SK-N-SH (cell line): ENCODE results near the gene PDE9A. TPM values are rescaled to one million over a fixed set of nuclear protein-coding genes. Genes with fewer than 3 reads are reported as not detected.

Source experiments
- CTCF ChIA-PET: fragments of 300-600, 350-600 bp; formaldehyde crosslinking; extraction: SDS; loops from one replicate; lab custom pipeline; 2021; lab: Yijun Ruan, JAX
- POLR2A ChIA-PET: fragments of 350-600 bp; sonication (Branson Sonifier 250); formaldehyde crosslinking; extraction: SDS; loops from one replicate; lab custom pipeline; 2020; ENCODE audit warnings: antibody characterized with exemption, inconsistent platforms; lab: Yijun Ruan, JAX
- DNase-seq: peaks from one replicate; pipeline ENCODE4 v3.0.0; 2012
- H2AFZ ChIP-seq: fragments of 200-600 bp; sonication (generic); 2 replicates; pipeline ENCODE4 v1.8.1; 2016; ENCODE audit warnings: antibody characterized with exemption, mild to moderate bottlenecking, low read depth
- H3F3A ChIP-seq: fragments of 200-600 bp; sonication (generic); replicated peaks from 2 replicates; pipeline ENCODE3; 2016; ENCODE audit warnings: antibody characterized with exemption, mild to moderate bottlenecking; ENCODE audit not compliant: insufficient read depth
- H3K27ac ChIP-seq, 2 experiments: fragments of 200-500 bp in 1 of 2; fragments of 200-600 bp in 1 of 2; sonication (Bioruptor generic) in 1 of 2; sonication (generic), shearing (Covaris generic) in 1 of 2; 2 replicates each; pipeline versions ENCODE4 v1.5.1 to v1.6.1; 2014 to 2016; ENCODE audit warnings: low read depth in 2 of 2, inconsistent platforms in 1 of 2, low read length in 1 of 2, mild to moderate bottlenecking in 1 of 2, mixed read lengths in 1 of 2
- H3K27me3 ChIP-seq: fragments of 200-600 bp; sonication (generic), shearing (Covaris generic); 2 replicates; pipeline ENCODE4 v1.6.1; 2016; ENCODE audit warnings: mixed run types; ENCODE audit not compliant: insufficient read depth
- H3K36me3 ChIP-seq, 2 experiments: fragments of 200-500 bp in 1 of 2; fragments of 200-600 bp in 1 of 2; sonication (Bioruptor generic) in 1 of 2; sonication (generic) in 1 of 2; replicated peaks in 1 of 2; 2 replicates each; pipeline versions ENCODE3 to v1.5.1; 2014 to 2016; ENCODE audit warnings: low read length in 1 of 2, mild to moderate bottlenecking in 1 of 2; ENCODE audit not compliant: insufficient read depth in 2 of 2, control insufficient read depth in 1 of 2
- H3K4me1 ChIP-seq, 2 experiments: fragments of 200-500 bp in 1 of 2; fragments of 200-600 bp in 1 of 2; sonication (Bioruptor generic) in 1 of 2; sonication (generic), shearing (Covaris generic) in 1 of 2; 2 replicates each; pipeline versions ENCODE4 v1.5.1 to v1.6.1; 2014 to 2016; ENCODE audit warnings: low read depth in 1 of 2, low read length in 1 of 2, mixed run types in 1 of 2; ENCODE audit not compliant: insufficient read depth in 2 of 2, control insufficient read depth in 1 of 2
- H3K4me2 ChIP-seq: fragments of 200-600 bp; sonication (generic), shearing (Covaris generic); 2 replicates; pipeline ENCODE4 v1.6.1; 2017; ENCODE audit warnings: mixed run types
- H3K4me3 ChIP-seq, 2 experiments: fragments of 200-500 bp in 1 of 2; fragments of 200-600 bp in 1 of 2; sonication (Bioruptor generic) in 1 of 2; sonication (generic), shearing (Covaris generic) in 1 of 2; 2 replicates each; pipeline versions ENCODE4 v1.5.1 to v1.8.1; 2014 to 2016; ENCODE audit warnings: low read depth in 2 of 2, inconsistent platforms in 1 of 2, low read length in 1 of 2, mild to moderate bottlenecking in 1 of 2, mixed read lengths in 1 of 2, moderate library complexity in 1 of 2
- H3K79me2 ChIP-seq: fragments of 200-600 bp; sonication (generic); 2 replicates; pipeline ENCODE4 v1.8.1; 2017; ENCODE audit warnings: mild to moderate bottlenecking; ENCODE audit not compliant: insufficient read depth
- H3K9ac ChIP-seq: fragments of 200-600 bp; sonication (generic); 2 replicates; pipeline ENCODE4 v1.6.1; 2017; ENCODE audit warnings: mixed run types
- H3K9me2 ChIP-seq: fragments of 200-600 bp; sonication (generic); 2 replicates; pipeline ENCODE4 v1.6.1; 2017; ENCODE audit warnings: mixed run types
- H3K9me3 ChIP-seq: fragments of 200-600 bp; sonication (generic); 2 replicates; pipeline ENCODE4 v1.6.1; 2017; ENCODE audit warnings: mixed run types, mild to moderate bottlenecking, moderate library complexity
- H4K20me1 ChIP-seq: fragments of 200-600 bp; sonication (generic); 2 replicates; pipeline ENCODE4 v1.6.1; 2017; ENCODE audit warnings: mild to moderate bottlenecking, mixed run types; ENCODE audit not compliant: insufficient read depth
- CHD2 ChIP-seq: fragments of 150-350 bp; IDR thresholded peaks from 2 replicates; pipeline ENCODE4 v1.6.1; 2018; ENCODE audit warnings: low read length; ENCODE audit not compliant: partially characterized antibody
- EP300 ChIP-seq, 2 experiments: IDR thresholded peaks; 2 replicates each; pipeline versions ENCODE4 v1.4.0 to v1.6.1; 2012; ENCODE audit warnings: borderline replicate concordance in 1 of 2, low read depth in 1 of 2, low read length in 1 of 2
- GABPA ChIP-seq: IDR thresholded peaks from 2 replicates; pipeline ENCODE4 v1.4.0; 2012; ENCODE audit warnings: low read depth, mild to moderate bottlenecking
- GATA2 ChIP-seq: sonication (generic); formaldehyde crosslinking; IDR thresholded peaks from 2 replicates; pipeline ENCODE4 v1.5.0; 2020; ENCODE audit warnings: mild to moderate bottlenecking, missing genetic modification reagents
- JUND ChIP-seq: IDR thresholded peaks from 2 replicates; pipeline ENCODE4 v1.4.0; 2012
- MEF2A ChIP-seq: IDR thresholded peaks from 2 replicates; pipeline ENCODE4 v1.4.0; 2012; ENCODE audit warnings: low read depth, borderline replicate concordance
- MXI1 ChIP-seq: IDR thresholded peaks from 2 replicates; pipeline ENCODE4 v1.6.1; 2012; ENCODE audit warnings: mild to moderate bottlenecking, low read depth, low read length, improper control_type of control experiment
- NFIC ChIP-seq: IDR thresholded peaks from 2 replicates; pipeline ENCODE4 v1.4.0; 2012; ENCODE audit warnings: borderline replicate concordance
- NRF1 ChIP-seq: IDR thresholded peaks from 2 replicates; pipeline ENCODE4 v1.6.1; 2012; ENCODE audit warnings: low read depth, mild to moderate bottlenecking, low read length
- RAD21 ChIP-seq: IDR thresholded peaks from 2 replicates; pipeline ENCODE4 v1.6.1; 2012; ENCODE audit warnings: mild to moderate bottlenecking, low read length
- RXRA ChIP-seq: IDR thresholded peaks from 2 replicates; pipeline ENCODE4 v1.4.0; 2012; ENCODE audit warnings: low read depth, mild to moderate bottlenecking, borderline replicate concordance
- SIN3A ChIP-seq: IDR thresholded peaks from 2 replicates; pipeline ENCODE4 v1.6.1; 2012; ENCODE audit warnings: low read depth, mild to moderate bottlenecking, low read length, moderate library complexity, borderline replicate concordance
- TAF1 ChIP-seq: IDR thresholded peaks from 2 replicates; pipeline ENCODE4 v1.6.1; 2012; ENCODE audit warnings: low read depth, mild to moderate bottlenecking, low read length, moderate library complexity, borderline replicate concordance
- TCF12 ChIP-seq: IDR thresholded peaks from 2 replicates; pipeline ENCODE4 v1.4.0; 2012
- TEAD4 ChIP-seq: IDR thresholded peaks from 2 replicates; pipeline ENCODE4 v1.4.0; 2012; ENCODE audit warnings: mild to moderate bottlenecking, borderline replicate concordance; ENCODE audit not compliant: insufficient read depth
- USF1 ChIP-seq: IDR thresholded peaks from 2 replicates; pipeline ENCODE4 v1.4.0; 2012; ENCODE audit warnings: low read depth, borderline replicate concordance
- USF2 ChIP-seq: fragments of 150-350 bp; IDR thresholded peaks from 2 replicates; pipeline ENCODE4 v1.6.1; 2017; ENCODE audit warnings: antibody characterized with exemption, low read length, low read depth, borderline replicate concordance
- ZBTB33 ChIP-seq: IDR thresholded peaks from 2 replicates; pipeline ENCODE4 v1.4.0; 2012; ENCODE audit warnings: low read depth, borderline replicate concordance
- WGBS: methylation state at CpG from one replicate; pipeline ENCODE4 v1.1.6; 2017; ENCODE audit warnings: low lambda C conversion rate; 5-methylcytosine and 5-hydroxymethylcytosine counted together
- polyA plus RNA-seq, 3 experiments: library from polyadenylated mRNA; depleted of rRNA; stranded (reverse); fragments of >200 nt; gene quantifications; 2 replicates each; pipeline ENCODE4 v1.2.3, GENCODE V29; 2012
- TF ChIP-seq, protein P1 (sequence below): IDR thresholded peaks from 2 replicates; pipeline ENCODE4 v1.4.0; 2012; ENCODE audit warnings: low read depth
- TF ChIP-seq, protein P2 (sequence below): IDR thresholded peaks from 2 replicates; pipeline ENCODE4; 2012

PDE9A gene
- polyA plus RNA-seq, 1 of the 3 experiments (the other 2 are of a cell fraction), result 0.28 TPM

DNA sequence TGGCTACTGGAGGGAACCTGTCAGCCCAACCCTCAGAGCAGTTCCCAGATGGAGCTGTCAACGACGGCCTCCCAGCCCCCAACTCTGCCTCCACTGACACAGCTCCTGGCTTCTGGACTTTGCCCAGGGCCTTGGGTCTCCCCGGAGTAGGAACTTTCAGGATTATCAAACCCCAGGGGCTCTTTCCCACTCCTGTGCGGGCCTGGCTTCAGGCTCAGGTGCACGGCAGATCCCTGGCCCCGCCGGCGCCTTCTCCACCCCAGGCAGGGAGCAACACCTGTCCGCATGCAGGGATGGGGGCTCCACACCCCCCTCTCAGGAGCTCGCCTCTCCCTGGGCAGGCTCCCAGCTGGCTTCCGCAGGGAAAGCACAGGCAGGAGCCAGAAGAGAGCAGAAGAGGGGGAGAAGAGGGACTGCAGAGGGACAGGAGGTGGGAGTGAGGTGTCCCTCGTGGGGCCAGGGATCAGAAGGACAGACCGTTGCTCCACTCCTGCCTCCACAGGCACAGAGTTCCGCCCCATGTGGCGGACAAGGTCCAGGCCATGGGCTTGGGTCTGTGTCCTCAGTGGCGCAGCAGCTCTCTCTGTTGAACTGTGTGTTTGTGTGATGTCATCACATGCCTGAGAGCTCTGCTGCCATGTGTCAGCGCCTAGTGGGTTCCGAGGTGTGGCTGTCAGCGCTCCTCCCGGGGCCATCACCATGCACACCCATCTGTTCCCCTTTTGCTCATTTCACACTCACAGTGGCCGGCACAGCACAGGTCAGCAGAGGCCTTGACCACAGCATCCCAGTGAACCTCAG lies 107.7 kb downstream of the PDE9A start:
- POLR2A ChIA-PET, result no interaction called here
- 64% methylated on average over 11 of the region's 21 CpGs for WGBS

More for the DNA sequence above, 107.7 kb downstream of the PDE9A start:
- no peaks in the 10 kb centered on the region for H3K79me2 ChIP-seq
- H3K27ac ChIP-seq, result no peak overlapping the region
- no peaks in the 10 kb centered on the region for H3K36me3 ChIP-seq
- no peak overlapping the region for H3K9ac ChIP-seq
- H3K9me2 ChIP-seq, result no peaks in the 10 kb centered on the region
- H4K20me1 ChIP-seq, result no peaks in the 10 kb centered on the region
- no peak for DNase-seq
- CTCF ChIA-PET, result no interaction called here
- no peak overlapping the region for H3K4me2 ChIP-seq
- H3K4me1 ChIP-seq, result no peaks in the 10 kb centered on the region
- no peak for TF ChIP-seq RXRA
- no peak for TF ChIP-seq TCF12
- TF ChIP-seq SIN3A, result no peak
- TF ChIP-seq GATA2 (CRISPR knock-in tag), result no peak
- TF ChIP-seq CHD2, result no peak
- TF ChIP-seq ZBTB33, result no peak
- TF ChIP-seq, protein P1, sequence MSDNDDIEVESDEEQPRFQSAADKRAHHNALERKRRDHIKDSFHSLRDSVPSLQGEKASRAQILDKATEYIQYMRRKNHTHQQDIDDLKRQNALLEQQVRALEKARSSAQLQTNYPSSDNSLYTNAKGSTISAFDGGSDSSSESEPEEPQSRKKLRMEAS, result no peak
- no peak for TF ChIP-seq USF1
- no peak for TF ChIP-seq EP300 (IDR thresholded peaks at IDR 0.05; ENCODE audit: borderline replicate concordance in 1 of 2, low read depth in 1 of 2, low read length in 1 of 2)
- no peak for TF ChIP-seq MEF2A
- no peak for TF ChIP-seq JUND
- no peak for TF ChIP-seq RAD21
- TF ChIP-seq TEAD4, result no peak
- no peak for TF ChIP-seq NRF1
- TF ChIP-seq, protein P2, sequence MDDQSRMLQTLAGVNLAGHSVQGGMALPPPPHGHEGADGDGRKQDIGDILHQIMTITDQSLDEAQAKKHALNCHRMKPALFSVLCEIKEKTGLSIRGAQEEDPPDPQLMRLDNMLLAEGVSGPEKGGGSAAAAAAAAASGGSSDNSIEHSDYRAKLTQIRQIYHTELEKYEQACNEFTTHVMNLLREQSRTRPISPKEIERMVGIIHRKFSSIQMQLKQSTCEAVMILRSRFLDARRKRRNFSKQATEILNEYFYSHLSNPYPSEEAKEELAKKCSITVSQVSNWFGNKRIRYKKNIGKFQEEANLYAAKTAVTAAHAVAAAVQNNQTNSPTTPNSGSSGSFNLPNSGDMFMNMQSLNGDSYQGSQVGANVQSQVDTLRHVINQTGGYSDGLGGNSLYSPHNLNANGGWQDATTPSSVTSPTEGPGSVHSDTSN, result no peak
- TF ChIP-seq MXI1, result no peak
- no peak for TF ChIP-seq NFIC
- no peak for TF ChIP-seq USF2
- TF ChIP-seq TAF1, result no peak
- TF ChIP-seq GABPA, result no peak
- H3K27me3 ChIP-seq, result no peaks in the 10 kb centered on the region
- H3F3A ChIP-seq, result no peaks in the 10 kb centered on the region
- H3K9me3 ChIP-seq, result no peaks in the 10 kb centered on the region
- H2AFZ ChIP-seq, result no peak overlapping the region
- H3K4me3 ChIP-seq, result no peak overlapping the region
